Adrenal gland (tissue), 12 donors: ENCODE measurements around the gene CTAGE15. TPM values are rescaled to one million over a fixed set of nuclear protein-coding genes. Genes with fewer than 3 reads are reported as not detected.
"Not testable (repeated sequence)": the region's sequence is repeated elsewhere in the genome, so short reads cannot be mapped to it uniquely, and the experiment has no call there.

ENCODE experiments used
- DNase-seq, 7 donors: peaks; one replicate each; pipeline ENCODE4 v3.0.0-alpha.2; 2019 to 2020
- H3K27ac ChIP-seq, 5 donors: fragments of 200-600 bp; sonication (generic) in 4 of 5; 1 replicate in 3 of 5; 2 replicates in 2 of 5; pipeline versions ENCODE4 v1.5.1 to v1.8.0; 2016 to 2020; ENCODE audit warnings: mild to moderate bottlenecking in 1 of 5
- H3K27me3 ChIP-seq: fragments of 200-600 bp; 2 replicates; pipeline ENCODE4 v1.8.0; 2021
- H3K36me3 ChIP-seq, 2 donors: fragments of 200-600 bp; replicated peaks in 1 of 2; 1 replicate in 1 of 2; 2 replicates in 1 of 2; pipeline versions ENCODE4 v1.5.1 to v1.8.0; 2018 to 2022
- H3K4me1 ChIP-seq, 2 donors: fragments of 200-600 bp; replicated peaks in 1 of 2; 1 replicate in 1 of 2; 2 replicates in 1 of 2; pipeline versions ENCODE4 v1.5.1 to v1.8.0; 2018 to 2021
- H3K4me3 ChIP-seq, 4 donors: fragments of 200-600 bp; sonication (generic) in 3 of 4; one replicate each; pipeline ENCODE4 v1.5.1; 2016 to 2018
- H3K9me3 ChIP-seq, 3 donors: fragments of 200-600 bp; sonication (generic) in 1 of 3; replicated peaks in 1 of 3; 1 replicate in 2 of 3; 2 replicates in 1 of 3; pipeline versions ENCODE4 v1.5.1 to v1.8.0; 2016 to 2021
- WGBS, 4 donors: extraction: QIAGEN DNeasy Blood & Tissue Kit in 2 of 4; methylation state at CpG; one replicate each; pipeline versions ENCODE4 v1.1.5 to v1.1.7; 2013 to 2017; 5-methylcytosine and 5-hydroxymethylcytosine counted together
- intact Hi-C, 2 donors: fragments of 100-400 bp; cut with DNase I; formaldehyde crosslinking; loops; one replicate each; pipeline versions ENCODE4 v1.14.1 to v1.15.0; 2022 to 2023
- polyA plus RNA-seq, 3 donors: library from polyadenylated mRNA; stranded (reverse); fragments of 200-250 nt in 2 of 3; fragments of 350-450 nt in 1 of 3; fragmentation: Illumina TruSeq in 1 of 3; extraction: RNeasy Lipid Tissue Mini Kit (QIAGEN cat#74804) in 1 of 3; gene quantifications; one replicate each; pipeline ENCODE4 v1.2.3, GENCODE V29; 2013 to 2014
- total RNA-seq, 9 donors: library from RNA; depleted of rRNA in 4 of 9; stranded (reverse); fragments of >200 nt in 4 of 9; fragments of 120-200 nt in 1 of 9; fragmentation: NEBNext Ultra II Directional in 1 of 9; extraction: Animal tissue kit (Norgen Biotek cat#: 25700) in 1 of 9; gene quantifications; one replicate each; pipeline versions ENCODE4 v1.1.0 to v1.2.4, GENCODE V29; 2013 to 2023
- donor health status: healthy with polysubstance abuse.
- donor health status: Bipolar disorder and iron deficiency.
- donor health status: DM: yes; HTN: yes; CAD: no.
- donor health status: DM: no; HTN: no; CAD: no.
- donor health status: DM: no; HTN: no; CAD: no.
- donor health status: DM: yes; HTN: yes; CAD: no.

Gene CTAGE15
- total and polyA plus RNA-seq, 12 donors = 0.09 to 0.22 TPM; not detected in 10

- H3K27me3 ChIP-seq, H3K4me1 ChIP-seq, H3K27ac ChIP-seq, H3K36me3 ChIP-seq, intact Hi-C loops, H3K4me3 ChIP-seq, DNase-seq, H3K9me3 ChIP-seq: not testable (repeated sequence)
- no CpG with 5 or more reads among the region's 1 CpG for WGBS, 4 donors
Measured at GRCh38 chr7:143566001-143566400, 5.6 kb upstream of the CTAGE15 start.

GRCh38 chr7:143588183-143588582 is 16.6 kb downstream of the CTAGE15 start:
- H3K4me3 ChIP-seq, H3K36me3 ChIP-seq, DNase-seq, H3K9me3 ChIP-seq, H3K4me1 ChIP-seq, H3K27me3 ChIP-seq, H3K27ac ChIP-seq, intact Hi-C loops: not testable (repeated sequence)
- WGBS, 4 donors = 60 to 82% (median 80%) methylated on average over 2 to 3 of the region's 3 CpGs; no CpG with 5 or more reads in 1 of the 4 donors

- DNase-seq, H3K27ac ChIP-seq, H3K36me3 ChIP-seq, intact Hi-C loops, H3K4me1 ChIP-seq, H3K27me3 ChIP-seq, H3K9me3 ChIP-seq, H3K4me3 ChIP-seq: not testable (repeated sequence)
Measured at GRCh38 chr7:143589897-143590296, 18.3 kb downstream of the CTAGE15 start.

- H3K4me1 ChIP-seq, H3K27ac ChIP-seq, H3K27me3 ChIP-seq, H3K36me3 ChIP-seq, H3K4me3 ChIP-seq, intact Hi-C loops, H3K9me3 ChIP-seq: not testable (repeated sequence)
- WGBS, 4 donors = 92 to 100% (median 94%) methylated on average over 4 to 8 of the region's 11 CpGs; no CpG with 5 or more reads in 1 of the 4 donors
- peak in 2 of 7 donors; percentile 3 to 38 for DNase-seq
Measured at GRCh38 chr7:143598086-143598485, 26.5 kb downstream of the CTAGE15 start.

GRCh38 chr7:143603549-143603948 is 31.9 kb downstream of the CTAGE15 start:
- H3K27me3 ChIP-seq, H3K4me1 ChIP-seq, H3K4me3 ChIP-seq, H3K9me3 ChIP-seq, H3K36me3 ChIP-seq, H3K27ac ChIP-seq, intact Hi-C loops, DNase-seq: not testable (repeated sequence)
- no CpG with 5 or more reads among the region's 2 CpGs for WGBS, 4 donors

GRCh38 chr7:143606088-143606487 is 34.5 kb downstream of the CTAGE15 start:
- H3K9me3 ChIP-seq, DNase-seq, H3K27me3 ChIP-seq, H3K27ac ChIP-seq, intact Hi-C loops, H3K36me3 ChIP-seq, H3K4me3 ChIP-seq, H3K4me1 ChIP-seq: not testable (repeated sequence)
- no CpG with 5 or more reads among the region's 1 CpG for WGBS, 4 donors

- H3K27me3 ChIP-seq, intact Hi-C loops, H3K4me1 ChIP-seq, H3K9me3 ChIP-seq, H3K4me3 ChIP-seq, DNase-seq, H3K36me3 ChIP-seq, H3K27ac ChIP-seq: not testable (repeated sequence)
- WGBS, 4 donors = 89 to 97% (median 96%) methylated on average over 3 to 4 of the region's 6 CpGs
Measured at GRCh38 chr7:143615545-143615944, 43.9 kb downstream of the CTAGE15 start.

- H3K9me3 ChIP-seq, H3K27me3 ChIP-seq, H3K4me1 ChIP-seq, H3K4me3 ChIP-seq, DNase-seq, intact Hi-C loops, H3K36me3 ChIP-seq, H3K27ac ChIP-seq: not testable (repeated sequence)
- no CpG with 5 or more reads among the region's 1 CpG for WGBS, 4 donors
Measured at GRCh38 chr7:143617204-143617603, 45.6 kb downstream of the CTAGE15 start.
